IPS DF 4.7 (cell line): ENCODE data around the gene STRA6.

Source experiments
- DNase-seq: peaks from one replicate; pipeline ENCODE4 v3.0.0-alpha.2; 2013; ENCODE audit warnings: low spot score; ENCODE audit errors: extremely low read depth

STRA6 gene, protein sequence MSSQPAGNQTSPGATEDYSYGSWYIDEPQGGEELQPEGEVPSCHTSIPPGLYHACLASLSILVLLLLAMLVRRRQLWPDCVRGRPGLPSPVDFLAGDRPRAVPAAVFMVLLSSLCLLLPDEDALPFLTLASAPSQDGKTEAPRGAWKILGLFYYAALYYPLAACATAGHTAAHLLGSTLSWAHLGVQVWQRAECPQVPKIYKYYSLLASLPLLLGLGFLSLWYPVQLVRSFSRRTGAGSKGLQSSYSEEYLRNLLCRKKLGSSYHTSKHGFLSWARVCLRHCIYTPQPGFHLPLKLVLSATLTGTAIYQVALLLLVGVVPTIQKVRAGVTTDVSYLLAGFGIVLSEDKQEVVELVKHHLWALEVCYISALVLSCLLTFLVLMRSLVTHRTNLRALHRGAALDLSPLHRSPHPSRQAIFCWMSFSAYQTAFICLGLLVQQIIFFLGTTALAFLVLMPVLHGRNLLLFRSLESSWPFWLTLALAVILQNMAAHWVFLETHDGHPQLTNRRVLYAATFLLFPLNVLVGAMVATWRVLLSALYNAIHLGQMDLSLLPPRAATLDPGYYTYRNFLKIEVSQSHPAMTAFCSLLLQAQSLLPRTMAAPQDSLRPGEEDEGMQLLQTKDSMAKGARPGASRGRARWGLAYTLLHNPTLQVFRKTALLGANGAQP

DNA sequence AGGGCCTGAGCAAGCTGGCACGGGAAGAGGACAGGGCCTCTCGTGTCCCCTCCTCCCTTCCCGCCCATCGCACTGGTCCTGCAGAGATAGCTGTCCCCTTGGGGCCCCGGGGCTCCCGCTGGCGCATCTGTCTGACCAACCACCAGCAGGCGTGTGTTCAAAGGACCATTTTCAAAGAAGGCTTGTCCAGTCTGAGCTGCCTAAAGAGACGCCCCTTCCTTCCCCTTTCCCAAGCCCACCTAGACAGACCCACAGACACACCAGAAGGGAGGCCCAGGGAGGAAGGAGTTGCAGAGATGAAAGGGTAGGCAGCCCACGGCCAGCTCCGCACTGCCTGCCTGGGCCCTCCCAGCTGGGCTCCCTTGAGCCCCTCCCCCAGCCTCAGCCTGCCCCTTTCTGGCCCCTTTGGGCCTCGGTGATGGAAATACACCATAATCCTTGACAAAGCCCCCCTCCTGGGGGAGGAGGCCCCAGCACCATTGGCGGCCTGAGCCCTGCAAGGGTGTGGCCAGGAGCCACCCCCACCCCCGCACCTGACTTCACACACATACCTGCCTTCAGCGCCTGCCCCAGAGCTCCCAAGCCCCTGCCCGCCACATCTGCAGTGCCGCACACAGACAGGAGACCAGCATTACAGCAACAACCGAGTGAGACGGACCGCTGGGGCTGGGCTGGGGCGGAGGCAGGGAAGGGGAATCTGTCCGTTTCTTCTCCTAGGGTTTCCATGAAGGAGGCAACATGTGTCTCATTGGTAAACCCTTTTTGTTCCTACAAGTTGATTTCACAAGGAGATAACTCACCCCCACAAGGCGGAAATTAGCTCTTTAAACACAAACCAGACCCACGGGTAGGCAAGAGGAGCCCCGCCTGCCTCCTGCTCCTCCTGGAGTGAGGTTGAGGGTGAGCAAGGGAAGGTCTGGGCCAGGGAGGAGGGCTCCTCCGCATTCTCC is at the start of gene STRA6:
Gene STRA6, minus strand, starts transcription at position 336 of the 950 bp plus-strand sequence. CDS start 520 bp downstream, outside the sequence.
- peak; percentile 82 for DNase-seq

DNA sequence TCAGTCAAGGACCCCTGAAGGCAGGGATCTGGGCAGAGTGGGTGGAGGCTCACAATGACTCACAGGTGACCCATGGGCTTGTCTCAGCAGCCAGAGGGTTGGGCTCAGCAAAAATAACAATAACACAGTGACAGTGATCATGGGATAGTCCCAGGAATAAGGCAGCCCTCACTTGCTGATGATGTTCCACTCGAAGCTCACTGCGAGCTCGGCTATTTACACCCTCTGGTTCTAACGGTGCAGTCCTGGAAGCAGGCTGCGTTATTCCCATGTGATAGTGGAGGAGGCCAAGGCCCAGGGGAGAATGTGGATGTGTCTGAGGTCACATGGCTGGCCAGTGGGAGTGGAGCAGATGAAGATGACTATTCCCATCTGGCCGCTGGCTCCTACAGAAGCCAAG is 49.7 kb upstream of the STRA6 start:
- no peak for DNase-seq

DNA sequence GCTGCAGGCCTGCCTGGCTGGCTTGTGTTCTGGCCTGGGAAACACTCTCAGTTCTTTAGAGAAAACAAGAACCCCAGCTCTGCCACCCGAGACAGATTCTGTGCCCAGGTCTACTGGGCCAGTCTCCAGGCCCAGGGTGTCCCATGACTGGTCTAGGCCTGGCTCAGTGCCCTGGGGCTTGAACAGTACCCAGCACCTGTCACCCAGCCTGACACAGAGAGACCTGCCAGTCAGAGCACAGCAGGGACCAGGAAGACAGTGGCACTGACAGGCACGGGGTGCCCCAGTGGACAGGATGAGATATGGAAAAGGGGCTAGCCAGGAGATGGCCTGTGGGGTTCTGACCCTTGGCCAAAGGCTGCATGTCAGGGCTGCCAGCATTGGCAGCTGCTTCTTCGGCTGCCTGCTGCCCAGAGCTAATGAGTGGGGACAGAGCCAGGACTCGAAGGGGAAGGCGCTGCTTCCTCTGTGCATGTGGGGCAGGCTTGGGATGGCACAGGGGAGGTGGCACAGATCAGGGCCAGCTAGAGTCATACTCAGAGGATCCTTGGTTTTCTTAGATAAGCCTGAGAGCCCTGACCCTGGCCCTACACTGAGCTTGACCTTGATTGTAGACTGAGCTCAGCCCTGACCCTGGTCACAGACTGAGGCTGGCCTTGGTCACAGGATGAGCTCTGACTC is 48.7 kb upstream of the STRA6 start:
- DNase-seq, result no peak

DNA sequence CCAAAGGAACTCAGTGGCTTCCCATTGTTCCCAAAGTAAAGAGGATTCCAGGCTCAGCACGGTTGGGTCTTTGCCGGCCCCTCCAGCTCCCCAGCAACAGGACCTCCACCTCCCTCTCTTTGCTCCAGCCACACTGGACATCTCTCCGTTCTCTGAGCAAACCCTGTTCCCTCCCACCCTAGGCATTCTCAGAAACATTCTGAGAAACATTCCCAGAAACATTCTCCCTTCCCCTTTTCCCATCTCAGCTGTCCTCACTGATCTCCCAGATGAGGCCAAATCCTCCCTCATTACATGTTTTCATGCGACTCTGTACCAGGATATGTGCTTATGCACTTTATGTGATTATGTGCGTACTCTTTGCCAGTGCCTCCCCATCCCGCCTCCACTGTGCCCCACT is 47.7 kb upstream of the STRA6 start:
- DNase-seq, result no peak

DNA sequence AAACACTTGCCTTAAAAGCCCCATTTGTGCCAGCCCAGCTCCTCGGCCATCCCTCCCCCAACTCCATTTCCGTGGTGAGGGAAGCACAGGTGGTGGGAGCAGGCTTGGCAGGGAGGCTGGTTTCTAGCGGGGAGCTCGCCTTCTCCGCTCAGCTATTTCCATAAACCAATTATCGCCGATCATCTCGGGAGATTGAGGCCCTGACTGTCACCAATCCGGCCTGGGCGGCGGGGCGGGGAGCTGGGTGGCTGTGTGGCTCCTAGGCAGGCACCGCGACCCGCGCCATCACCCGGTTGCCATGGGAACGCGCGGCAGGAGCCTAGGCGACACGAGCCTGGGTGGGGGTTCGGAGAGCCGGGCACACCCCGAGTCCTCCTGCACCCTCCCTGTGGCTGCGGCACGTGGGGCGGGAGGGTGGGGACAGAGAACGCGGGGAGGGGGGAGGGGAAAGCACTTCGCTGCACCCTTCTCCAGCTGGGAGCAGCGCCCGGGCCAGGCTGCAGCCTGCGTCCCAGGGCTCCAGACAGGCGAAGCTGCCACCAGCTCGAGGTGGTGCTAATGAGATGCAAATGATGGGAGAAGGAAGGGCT is 42.9 kb upstream of the STRA6 start:
- DNase-seq, result no peak

DNA sequence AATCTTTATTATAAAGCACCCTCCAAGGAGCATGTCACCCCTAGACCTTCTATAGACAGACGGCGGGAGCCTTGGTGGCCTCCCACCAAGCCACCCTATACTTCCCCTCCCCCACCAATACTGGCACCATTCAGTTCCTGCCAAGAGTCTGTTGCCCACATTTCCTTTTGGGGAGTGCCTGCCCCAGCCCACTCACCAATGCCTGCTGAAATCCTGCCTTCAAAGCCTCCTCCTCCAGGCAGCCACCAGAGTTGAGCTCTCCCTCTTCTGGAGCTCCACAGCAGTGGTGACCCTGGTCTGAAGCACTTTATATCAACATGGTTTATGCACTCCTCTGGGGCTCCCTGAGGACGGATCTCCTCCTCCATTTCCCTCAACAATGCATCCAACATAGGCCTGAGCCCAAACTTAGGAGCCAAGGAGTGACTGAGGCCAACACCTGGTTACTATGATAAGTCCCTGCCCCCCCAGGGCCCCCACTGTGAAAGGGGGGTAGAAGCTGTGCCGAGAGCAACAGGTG is 42.3 kb upstream of the STRA6 start:
- DNase-seq, result no peak

DNA sequence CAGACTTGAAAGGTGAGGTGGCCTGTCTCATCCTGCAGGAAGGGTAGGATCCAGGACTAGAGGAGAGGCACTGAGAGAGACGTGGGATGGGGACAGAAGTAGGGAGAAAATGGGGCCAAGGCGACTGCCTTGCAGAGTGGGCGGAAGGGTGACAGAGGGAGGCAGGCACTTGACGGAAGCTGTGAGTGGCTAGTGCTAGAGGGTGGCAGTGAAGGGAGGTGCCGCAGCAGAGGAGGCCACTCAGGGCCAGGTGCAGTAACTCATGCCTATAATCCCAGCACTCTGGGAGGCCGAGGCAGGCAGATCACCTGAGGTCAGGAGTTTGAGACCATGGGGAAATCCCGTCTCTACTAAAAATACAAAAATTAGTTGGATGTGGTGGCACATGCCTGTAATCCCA is 40.8 kb upstream of the STRA6 start:
- no peak for DNase-seq

DNA sequence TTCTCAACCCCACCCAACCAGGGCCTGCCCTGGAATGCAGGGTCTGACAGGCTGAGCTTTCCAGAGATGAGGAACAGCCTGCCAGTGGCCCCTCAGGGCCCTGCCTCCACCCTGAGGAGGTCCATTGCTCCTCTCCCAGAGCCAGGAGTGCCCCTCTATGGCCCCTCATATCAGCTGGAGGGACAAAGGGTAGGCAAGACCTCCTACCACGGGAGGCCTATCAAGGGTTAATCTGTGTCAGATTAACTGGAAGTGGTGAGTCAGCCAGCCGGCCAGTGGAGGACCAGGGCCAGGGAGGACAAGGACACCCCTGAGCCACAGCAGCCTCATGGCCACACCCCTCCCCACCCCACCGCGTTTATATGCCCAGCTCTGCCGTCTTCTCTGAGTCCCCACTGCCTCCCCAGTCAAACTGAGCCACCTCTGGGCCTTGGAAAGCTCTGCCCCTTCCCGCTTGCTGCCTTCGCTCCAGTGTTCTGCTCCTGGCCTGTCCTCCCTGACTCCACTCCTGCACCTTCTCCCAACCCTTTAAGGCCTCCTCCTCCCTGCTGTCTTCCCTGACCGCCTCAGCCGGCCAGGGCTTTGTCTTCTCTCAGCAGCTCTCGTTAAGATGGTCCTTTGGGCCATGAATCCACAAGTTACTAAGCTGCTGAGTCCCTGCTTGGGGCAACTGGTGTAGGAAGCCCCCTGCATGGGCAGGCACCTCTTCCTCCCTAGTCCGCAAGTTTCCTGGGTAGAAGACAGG is 40.0 kb upstream of the STRA6 start:
- no peak for DNase-seq

DNA sequence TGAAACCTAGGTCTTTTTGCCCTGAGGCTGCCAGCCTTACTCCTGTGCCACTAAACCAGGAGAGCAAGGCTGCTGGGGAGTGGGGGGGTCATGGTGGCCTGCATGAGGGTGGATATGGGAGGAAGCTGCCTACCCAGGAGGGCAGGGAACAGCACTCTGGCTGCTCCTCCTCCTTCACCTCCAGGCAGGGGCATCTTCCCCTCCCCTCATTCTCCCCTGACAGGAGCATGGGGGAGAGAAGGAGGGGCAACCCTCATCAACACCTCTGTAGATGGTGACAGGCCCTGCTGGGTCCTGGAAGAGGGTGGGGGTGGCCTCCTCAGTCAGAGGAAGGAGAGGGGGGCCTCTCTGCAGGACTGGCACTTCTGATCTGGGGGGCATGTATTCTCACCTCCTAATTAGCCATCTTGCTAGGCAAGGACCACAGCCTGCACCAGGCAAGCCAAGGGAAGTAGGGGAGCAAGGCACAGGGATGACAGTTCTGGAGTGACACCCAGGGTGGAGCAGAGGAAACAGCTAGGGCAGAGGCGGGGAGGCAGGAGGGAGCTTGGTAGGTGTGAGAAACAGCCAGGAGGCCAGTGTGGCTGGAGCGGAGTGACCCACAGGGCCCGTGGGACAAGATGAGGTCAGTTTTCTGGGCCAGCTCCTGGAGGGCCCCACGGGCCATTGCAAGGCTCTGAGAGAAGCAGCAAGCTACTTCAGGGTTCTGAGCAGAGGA is 38.5 kb upstream of the STRA6 start:
- DNase-seq, result no peak

DNA sequence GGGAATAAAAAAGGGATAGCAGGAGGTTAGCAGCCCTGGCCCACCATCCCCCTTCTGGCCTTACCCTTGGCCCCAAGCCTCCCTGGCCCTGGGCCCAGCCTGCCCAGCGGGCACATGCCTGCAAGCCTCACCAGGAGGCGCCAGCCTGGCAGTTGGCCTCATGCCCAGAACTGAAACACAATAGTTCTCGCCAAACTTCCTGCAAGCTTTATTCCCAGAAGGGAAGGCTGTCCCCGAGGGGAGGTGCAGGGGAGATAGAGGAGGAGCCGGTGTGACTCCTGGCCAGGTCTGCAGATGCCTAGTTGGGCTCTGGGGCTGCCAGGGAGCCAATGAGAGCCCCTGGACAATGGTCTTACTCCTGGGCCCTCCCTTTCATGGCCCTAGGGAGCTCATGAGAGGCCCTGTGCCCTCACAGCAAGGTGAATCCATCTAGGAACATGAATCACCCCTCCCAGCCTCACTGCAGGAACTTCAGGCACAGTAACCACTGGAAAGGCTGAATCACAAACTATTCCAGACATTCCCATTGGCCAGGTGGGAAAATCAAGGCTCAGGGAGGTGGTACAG is 37.5 kb upstream of the STRA6 start:
- DNase-seq, result no peak

DNA sequence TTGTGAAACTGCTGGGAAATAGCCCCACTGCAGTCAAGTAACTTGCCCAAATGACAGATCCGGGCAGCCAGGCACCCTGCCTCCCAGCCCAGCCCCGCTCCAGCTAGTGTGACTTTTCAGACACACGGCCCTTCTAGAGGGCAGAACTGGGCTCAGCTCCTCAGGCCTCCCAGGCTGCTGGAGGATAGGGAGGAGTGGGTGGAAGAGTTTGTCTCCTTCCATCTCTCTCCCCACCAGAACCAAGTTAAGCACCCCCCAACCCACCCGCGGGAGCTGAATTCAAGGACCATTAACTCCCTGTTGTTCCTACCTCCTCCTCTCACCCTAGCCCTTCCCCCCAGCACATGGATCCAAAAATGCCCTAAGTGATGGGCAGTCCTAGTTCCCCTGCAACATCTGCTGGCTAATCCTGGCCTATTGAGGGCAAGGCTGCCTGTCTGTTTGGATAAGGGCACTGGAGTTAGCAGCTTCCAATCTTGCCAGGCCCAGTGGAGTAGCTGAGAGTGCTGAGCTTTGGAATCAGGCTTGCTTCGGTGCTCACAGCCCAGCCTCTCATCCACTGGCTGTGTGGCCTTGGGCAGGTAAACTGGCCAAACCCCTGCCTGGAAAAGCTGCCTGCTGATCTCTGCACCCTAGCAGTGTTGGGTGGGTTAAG is 36.6 kb upstream of the STRA6 start:
- no peak for DNase-seq

DNA sequence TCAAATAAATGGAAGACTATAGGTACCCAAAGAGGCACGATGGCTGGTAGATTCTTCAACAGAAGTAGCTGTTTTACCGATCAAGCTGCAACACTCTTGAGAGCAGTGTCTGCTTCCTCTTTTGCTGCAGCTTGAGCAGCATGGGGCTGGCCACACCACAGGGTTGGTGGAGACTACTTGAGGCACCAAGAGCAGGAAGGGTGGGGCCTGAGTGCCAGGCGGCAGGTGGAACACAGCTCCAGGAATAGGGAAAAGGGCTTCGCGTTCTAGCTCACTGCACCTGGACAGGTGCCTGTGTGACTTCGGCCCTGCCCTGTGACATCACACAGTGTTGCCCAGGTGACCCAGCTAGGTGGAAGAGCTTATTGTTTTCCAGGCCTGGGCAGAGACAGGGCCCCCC is 33.4 kb upstream of the STRA6 start, which contains the start of gene CCDC33:
Gene CCDC33, plus strand, starts transcription at position 365 of the 400 bp plus-strand sequence. CDS start 394 bp downstream, outside the sequence.
- DNase-seq, result no peak

DNA sequence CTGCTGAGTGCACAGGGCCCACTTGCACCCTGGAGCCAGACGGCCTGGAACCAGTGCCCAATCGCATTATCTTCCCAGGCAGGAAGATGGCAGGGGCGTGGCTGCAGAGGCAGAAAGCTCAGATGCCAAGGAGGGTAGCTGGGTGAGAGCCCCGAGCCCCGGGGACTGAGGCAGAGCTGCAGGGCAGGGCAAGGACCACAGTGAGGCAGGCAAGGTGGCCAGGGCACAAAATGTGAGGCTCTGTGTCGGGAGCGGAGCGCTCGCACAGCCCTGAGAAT is 31.9 kb upstream of the STRA6 start:
- no peak for DNase-seq

DNA sequence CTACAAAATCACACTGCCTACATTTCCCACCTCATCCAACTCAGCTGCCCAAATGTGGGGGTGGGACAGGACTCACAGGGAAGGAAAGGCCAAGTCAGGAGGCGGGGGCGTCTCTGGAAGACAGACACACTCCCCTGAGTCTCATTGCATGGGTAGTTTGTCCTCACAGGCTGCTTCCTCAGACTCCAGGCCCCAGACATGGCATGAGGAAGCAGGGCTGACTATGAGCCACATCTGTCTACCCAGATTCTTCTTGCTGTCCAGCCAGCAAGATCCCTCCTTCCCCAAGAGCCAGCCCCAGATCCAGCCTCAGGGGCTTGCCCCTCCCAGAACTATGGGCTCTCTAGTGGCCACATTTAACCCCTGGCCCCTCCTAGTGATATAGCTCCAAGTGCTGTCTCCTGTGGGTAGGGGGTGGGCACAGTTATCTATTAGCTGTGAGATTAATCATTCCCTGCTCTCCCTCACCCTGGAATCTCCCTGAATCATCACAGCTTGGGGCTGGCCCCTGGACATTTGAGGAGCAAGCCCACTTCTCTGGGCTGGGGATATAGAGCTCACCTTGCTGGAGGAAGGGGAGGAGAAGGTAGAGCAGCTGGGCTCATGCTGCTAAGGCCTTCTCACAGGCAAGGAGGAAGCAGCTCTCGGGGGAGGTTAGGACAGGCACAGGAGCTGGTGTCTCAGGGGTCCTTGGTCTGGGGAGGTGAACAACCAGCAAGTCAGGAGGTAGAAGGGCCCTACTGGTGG is 31.4 kb upstream of the STRA6 start:
- DNase-seq, result no peak

DNA sequence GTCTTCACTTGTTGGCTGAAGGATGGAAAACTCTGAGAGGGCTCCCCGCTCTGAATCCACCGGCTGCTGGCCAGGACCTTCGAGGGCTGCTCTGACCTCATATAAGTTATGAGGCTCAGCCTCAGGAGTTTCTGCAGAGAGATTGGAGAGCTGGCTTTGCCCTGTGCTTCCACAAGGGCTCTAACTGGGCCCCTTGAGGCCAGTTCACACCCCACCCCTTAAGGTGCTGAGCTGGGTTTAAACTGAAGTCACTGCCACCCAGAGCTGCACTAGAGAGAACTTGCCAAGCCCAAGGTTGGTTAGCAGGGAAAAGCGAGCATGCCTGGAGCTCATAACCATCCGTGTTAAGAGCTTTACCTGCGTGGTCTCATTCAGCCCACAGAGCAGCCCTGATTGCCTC is 30.8 kb upstream of the STRA6 start:
- no peak for DNase-seq

DNA sequence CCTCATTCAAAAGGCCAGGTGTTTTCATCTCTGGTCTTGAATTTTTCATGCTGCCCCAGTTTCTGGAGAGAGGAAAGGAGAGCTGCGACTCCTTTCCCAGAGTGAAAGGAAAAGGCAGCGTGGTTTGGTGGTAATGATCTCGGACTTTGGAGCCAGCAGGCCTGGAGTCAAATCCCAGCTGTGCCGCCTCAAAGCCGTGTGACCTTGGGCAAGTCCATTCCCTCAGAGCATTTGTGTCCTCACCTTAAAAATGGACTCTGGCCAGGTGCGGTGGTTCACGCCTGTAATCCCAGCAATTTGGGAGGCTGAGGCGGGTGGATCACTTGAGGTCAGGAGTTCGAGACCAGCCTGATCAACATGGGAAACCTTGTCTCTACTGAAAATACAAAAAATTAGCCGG is 28.9 kb upstream of the STRA6 start:
- no peak for DNase-seq

DNA sequence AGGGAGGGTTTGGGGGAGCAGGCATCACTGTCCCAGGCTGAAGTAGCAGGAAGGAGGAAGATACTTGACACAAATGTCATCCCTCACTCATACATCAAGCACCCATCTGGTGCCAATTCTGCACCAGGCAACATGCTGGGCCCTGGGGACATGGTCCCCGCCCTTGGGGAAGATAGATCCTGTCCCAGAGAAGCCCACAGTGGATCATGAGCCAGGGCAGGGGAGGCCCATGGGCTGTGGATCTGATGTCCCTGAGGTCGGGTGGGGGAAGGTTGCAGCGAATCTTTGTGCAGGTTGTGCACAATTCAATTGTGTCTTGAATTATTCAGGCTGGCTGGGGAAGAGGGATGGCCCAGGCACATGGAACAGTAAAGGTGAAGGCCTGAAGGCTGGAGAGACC is 27.1 kb upstream of the STRA6 start:
- no peak for DNase-seq

DNA sequence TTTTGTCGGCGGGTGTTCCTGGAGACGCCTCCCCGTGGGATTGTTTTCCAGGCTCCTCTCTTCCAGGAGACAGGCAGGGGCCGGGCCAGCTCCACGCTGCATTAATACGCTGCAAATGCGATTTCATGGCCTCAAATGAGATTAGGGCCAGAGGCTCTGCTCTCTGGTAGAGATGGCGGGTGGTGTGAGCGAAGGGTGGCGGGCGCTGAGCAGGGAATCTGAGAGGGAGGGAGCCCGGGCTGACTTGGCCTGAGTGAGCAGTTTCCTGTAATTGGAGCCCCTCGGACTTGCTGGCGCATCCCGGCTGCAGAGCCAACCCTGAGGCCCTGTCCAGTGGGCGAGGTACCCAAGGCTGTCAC is 26.1 kb upstream of the STRA6 start:
- no peak for DNase-seq
